ENCODE data around the gene ZNF503.

DNA sequence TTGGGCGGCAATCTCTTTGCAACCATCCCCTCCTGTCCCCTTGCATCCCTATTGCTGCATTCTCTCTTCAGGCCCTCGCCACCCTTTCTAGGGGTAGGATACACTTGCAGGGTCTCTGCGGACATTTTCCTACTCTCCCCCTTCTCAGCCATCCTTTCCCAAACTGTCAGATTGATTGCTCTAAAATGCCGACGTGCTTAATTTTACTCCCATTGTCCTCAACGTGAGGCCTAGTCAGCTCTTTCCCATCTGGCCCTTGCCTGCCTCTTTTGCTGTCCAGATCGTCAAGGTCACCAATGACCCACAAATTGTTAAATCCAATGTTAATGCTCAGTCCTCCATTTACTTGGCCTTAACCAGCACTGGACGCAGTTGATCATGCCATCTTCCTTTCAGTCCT lies 17.1 kb upstream of the ZNF503 start:
- no peak for TF ChIP-seq EZH2phosphoT487 (IDR thresholded peaks at IDR 0.05; ENCODE audit: borderline replicate concordance)
- TF ChIP-seq, protein P1, sequence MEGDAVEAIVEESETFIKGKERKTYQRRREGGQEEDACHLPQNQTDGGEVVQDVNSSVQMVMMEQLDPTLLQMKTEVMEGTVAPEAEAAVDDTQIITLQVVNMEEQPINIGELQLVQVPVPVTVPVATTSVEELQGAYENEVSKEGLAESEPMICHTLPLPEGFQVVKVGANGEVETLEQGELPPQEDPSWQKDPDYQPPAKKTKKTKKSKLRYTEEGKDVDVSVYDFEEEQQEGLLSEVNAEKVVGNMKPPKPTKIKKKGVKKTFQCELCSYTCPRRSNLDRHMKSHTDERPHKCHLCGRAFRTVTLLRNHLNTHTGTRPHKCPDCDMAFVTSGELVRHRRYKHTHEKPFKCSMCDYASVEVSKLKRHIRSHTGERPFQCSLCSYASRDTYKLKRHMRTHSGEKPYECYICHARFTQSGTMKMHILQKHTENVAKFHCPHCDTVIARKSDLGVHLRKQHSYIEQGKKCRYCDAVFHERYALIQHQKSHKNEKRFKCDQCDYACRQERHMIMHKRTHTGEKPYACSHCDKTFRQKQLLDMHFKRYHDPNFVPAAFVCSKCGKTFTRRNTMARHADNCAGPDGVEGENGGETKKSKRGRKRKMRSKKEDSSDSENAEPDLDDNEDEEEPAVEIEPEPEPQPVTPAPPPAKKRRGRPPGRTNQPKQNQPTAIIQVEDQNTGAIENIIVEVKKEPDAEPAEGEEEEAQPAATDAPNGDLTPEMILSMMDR (conservative IDR thresholded peaks at IDR 0.05; ENCODE audit: low read length): no peak
